Adrenal gland (tissue), 12 donors: Measurements from ENCODE around the gene SARM1. TPM values are rescaled to one million over a fixed set of nuclear protein-coding genes. Genes with fewer than 3 reads are reported as not detected.

ENCODE experiments used
- DNase-seq, 7 donors: peaks; one replicate each; pipeline ENCODE4 v3.0.0-alpha.2; 2019 to 2020
- H3K27ac ChIP-seq, 5 donors: fragments of 200-600 bp; sonication (generic) in 4 of 5; 1 replicate in 3 of 5; 2 replicates in 2 of 5; pipeline versions ENCODE4 v1.5.1 to v1.8.0; 2016 to 2020; ENCODE audit warnings: mild to moderate bottlenecking in 1 of 5
- H3K27me3 ChIP-seq: fragments of 200-600 bp; 2 replicates; pipeline ENCODE4 v1.8.0; 2021
- H3K36me3 ChIP-seq, 2 donors: fragments of 200-600 bp; replicated peaks in 1 of 2; 1 replicate in 1 of 2; 2 replicates in 1 of 2; pipeline versions ENCODE4 v1.5.1 to v1.8.0; 2018 to 2022
- H3K4me1 ChIP-seq, 2 donors: fragments of 200-600 bp; replicated peaks in 1 of 2; 1 replicate in 1 of 2; 2 replicates in 1 of 2; pipeline versions ENCODE4 v1.5.1 to v1.8.0; 2018 to 2021
- H3K4me3 ChIP-seq, 4 donors: fragments of 200-600 bp; sonication (generic) in 3 of 4; one replicate each; pipeline ENCODE4 v1.5.1; 2016 to 2018
- H3K9me3 ChIP-seq, 3 donors: fragments of 200-600 bp; sonication (generic) in 1 of 3; replicated peaks in 1 of 3; 1 replicate in 2 of 3; 2 replicates in 1 of 3; pipeline versions ENCODE4 v1.5.1 to v1.8.0; 2016 to 2021
- POLR2A ChIP-seq, 2 donors: fragments of 450-650 bp; IDR thresholded peaks; one replicate each; pipeline ENCODE4 v1.6.1; 2017; ENCODE audit warnings: antibody characterized with exemption in 2 of 2, mild to moderate bottlenecking in 2 of 2, moderate library complexity in 1 of 2
- WGBS, 4 donors: extraction: QIAGEN DNeasy Blood & Tissue Kit in 2 of 4; methylation state at CpG; one replicate each; pipeline versions ENCODE4 v1.1.5 to v1.1.7; 2013 to 2017; 5-methylcytosine and 5-hydroxymethylcytosine counted together
- intact Hi-C, 2 donors: fragments of 100-400 bp; cut with DNase I; formaldehyde crosslinking; loops; one replicate each; pipeline versions ENCODE4 v1.14.1 to v1.15.0; 2022 to 2023
- polyA plus RNA-seq, 3 donors: library from polyadenylated mRNA; stranded (reverse); fragments of 200-250 nt in 2 of 3; fragments of 350-450 nt in 1 of 3; fragmentation: Illumina TruSeq in 1 of 3; extraction: RNeasy Lipid Tissue Mini Kit (QIAGEN cat#74804) in 1 of 3; gene quantifications; one replicate each; pipeline ENCODE4 v1.2.3, GENCODE V29; 2013 to 2014
- total RNA-seq, 9 donors: library from RNA; depleted of rRNA in 4 of 9; stranded (reverse); fragments of >200 nt in 4 of 9; fragments of 120-200 nt in 1 of 9; fragmentation: NEBNext Ultra II Directional in 1 of 9; extraction: Animal tissue kit (Norgen Biotek cat#: 25700) in 1 of 9; gene quantifications; one replicate each; pipeline versions ENCODE4 v1.1.0 to v1.2.4, GENCODE V29; 2013 to 2023
- TF ChIP-seq, protein P1 (sequence below), 6 experiments: fragments of 450-650 bp in 4 of 6; fragments of 200-600 bp in 2 of 6; sonication (generic) in 1 of 6; IDR thresholded peaks; 1 replicate in 5 of 6; 2 replicates in 1 of 6; pipeline versions ENCODE4 v1.5.1 to v1.8.0; 2016 to 2021; ENCODE audit warnings: antibody characterized with exemption in 6 of 6, mild to moderate bottlenecking in 2 of 6, moderate library complexity in 1 of 6
- donor health status: healthy with polysubstance abuse.
- donor health status: Bipolar disorder and iron deficiency.
- donor health status: DM: yes; HTN: yes; CAD: no.
- donor health status: DM: no; HTN: no; CAD: no.
- donor health status: DM: no; HTN: no; CAD: no.
- donor health status: DM: yes; HTN: yes; CAD: no.

SARM1 gene
- total and polyA plus RNA-seq, 12 donors, result 5.8 to 40.0 (median 23.9) TPM

DNA sequence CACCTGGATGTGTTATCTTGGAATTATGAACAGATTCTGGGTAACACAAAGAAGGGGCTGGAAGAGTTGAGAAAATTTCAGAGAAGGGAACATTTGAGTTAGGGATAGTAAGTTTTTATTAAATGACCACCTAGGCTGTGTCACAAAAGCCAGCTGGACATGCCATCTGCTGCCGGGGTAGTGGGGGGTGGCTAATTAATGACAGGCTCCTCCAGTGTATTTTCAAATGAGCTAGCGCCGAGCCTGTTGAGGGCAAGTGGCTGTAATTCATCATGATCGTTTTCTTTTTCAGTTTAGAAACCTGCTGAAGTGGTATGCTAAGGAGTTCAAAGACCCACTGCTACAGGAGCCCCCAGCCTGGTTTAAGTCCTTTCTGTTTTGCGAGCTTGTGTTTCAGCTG is 46.3 kb upstream of the SARM1 start:
- Histone ChIP-seq H3K4me3 (no peak overlapping the region), H3K9me3 (no peaks in the 10 kb centered on the region), H3K27ac (no peak overlapping the region), H3K4me1 (peaks cover 0 to 11% of the 10 kb centered on the region in 2 donors), H3K36me3 (peaks cover 0 to 30% of the 10 kb centered on the region in 2 donors), H3K27me3 (no peaks in the 10 kb centered on the region)
- 74 to 81% (median 76%) methylated on average over 5 of the region's 5 CpGs for WGBS, 4 donors
- DNase-seq, result no peak
- TF ChIP-seq POLR2A (IDR thresholded peaks at IDR 0.05), result no peak
- TF ChIP-seq, protein P1, sequence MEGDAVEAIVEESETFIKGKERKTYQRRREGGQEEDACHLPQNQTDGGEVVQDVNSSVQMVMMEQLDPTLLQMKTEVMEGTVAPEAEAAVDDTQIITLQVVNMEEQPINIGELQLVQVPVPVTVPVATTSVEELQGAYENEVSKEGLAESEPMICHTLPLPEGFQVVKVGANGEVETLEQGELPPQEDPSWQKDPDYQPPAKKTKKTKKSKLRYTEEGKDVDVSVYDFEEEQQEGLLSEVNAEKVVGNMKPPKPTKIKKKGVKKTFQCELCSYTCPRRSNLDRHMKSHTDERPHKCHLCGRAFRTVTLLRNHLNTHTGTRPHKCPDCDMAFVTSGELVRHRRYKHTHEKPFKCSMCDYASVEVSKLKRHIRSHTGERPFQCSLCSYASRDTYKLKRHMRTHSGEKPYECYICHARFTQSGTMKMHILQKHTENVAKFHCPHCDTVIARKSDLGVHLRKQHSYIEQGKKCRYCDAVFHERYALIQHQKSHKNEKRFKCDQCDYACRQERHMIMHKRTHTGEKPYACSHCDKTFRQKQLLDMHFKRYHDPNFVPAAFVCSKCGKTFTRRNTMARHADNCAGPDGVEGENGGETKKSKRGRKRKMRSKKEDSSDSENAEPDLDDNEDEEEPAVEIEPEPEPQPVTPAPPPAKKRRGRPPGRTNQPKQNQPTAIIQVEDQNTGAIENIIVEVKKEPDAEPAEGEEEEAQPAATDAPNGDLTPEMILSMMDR (IDR thresholded peaks at IDR 0.05), result no peak
- intact Hi-C loops, result no loop called here

DNA sequence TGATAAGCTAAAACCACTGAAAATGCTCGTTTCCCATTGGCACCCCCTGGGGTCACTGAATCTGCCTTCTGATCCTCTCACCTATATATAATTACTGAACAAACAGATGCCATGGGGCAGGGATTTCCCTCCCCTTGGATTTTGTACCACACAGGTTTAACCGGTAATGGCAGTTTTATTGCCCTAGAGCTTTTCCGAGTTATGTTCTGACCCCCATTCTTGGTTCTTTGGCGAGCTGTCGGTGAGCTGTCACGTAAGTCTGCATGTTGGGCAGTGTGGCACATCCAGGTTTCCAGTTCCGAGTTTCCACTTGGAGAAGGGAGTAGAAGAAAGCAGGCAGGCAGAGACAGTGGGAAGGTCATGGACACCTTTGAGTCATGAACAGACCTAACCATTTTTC is 45.4 kb upstream of the SARM1 start:
- Histone ChIP-seq H3K9me3 (no peaks in the 10 kb centered on the region), H3K4me1 (peaks cover 0 to 9% of the 10 kb centered on the region in 2 donors), H3K27me3 (no peaks in the 10 kb centered on the region), H3K36me3 (peaks cover 0 to 35% of the 10 kb centered on the region in 2 donors), H3K4me3 (no peak overlapping the region), H3K27ac (no peak overlapping the region)
- TF ChIP-seq, protein P1 (IDR thresholded peaks at IDR 0.05), result no peak
- no peak for TF ChIP-seq POLR2A (IDR thresholded peaks at IDR 0.05)
- 47 to 65% (median 61%) methylated on average over 7 of the region's 7 CpGs for WGBS, 4 donors
- peak in 1 of 7 donors; percentile 44 for DNase-seq
- intact Hi-C loops, result no loop called here

DNA sequence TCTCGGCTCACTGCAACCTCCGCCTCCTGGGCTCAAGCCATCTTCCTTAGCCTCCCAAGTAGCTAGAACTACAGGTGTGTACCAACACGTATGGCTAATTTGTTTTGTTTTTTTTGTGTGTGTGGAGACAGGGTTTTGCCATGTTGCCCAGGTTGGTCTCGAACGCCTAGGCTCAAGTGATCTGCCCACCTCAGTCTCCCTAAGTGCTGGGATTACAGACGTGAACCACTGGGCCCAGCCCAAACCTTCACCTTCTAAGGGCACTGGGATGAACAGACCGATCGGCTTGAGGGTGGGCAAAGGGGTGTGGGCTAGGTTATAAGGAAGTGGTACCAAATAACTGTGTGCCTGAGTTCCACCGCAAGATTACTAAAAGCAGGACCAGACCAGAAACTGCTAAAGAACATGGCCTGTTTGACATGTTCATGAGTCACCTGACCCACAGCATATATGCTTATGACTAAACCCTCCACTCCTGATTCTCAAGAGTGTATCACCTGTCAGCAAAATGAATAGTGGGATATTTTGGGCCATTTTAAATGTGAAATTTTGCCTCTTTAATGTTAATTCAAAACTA is 44.4 kb upstream of the SARM1 start:
- Histone ChIP-seq H3K9me3 (no peaks in the 10 kb centered on the region), H3K4me1 (peaks cover 0 to 9% of the 10 kb centered on the region in 2 donors), H3K36me3 (peaks cover 0 to 43% of the 10 kb centered on the region in 2 donors), H3K27ac (no peak overlapping the region), H3K27me3 (no peaks in the 10 kb centered on the region), H3K4me3 (no peak overlapping the region)
- peak in 1 of 7 donors; percentile 6 for DNase-seq
- WGBS, 4 donors, result 92 to 97% (median 93%) methylated on average over 9 of the region's 9 CpGs
- no peak for TF ChIP-seq POLR2A (IDR thresholded peaks at IDR 0.05)
- TF ChIP-seq, protein P1 (IDR thresholded peaks at IDR 0.05), result no peak
- intact Hi-C loops, result no loop called here

DNA sequence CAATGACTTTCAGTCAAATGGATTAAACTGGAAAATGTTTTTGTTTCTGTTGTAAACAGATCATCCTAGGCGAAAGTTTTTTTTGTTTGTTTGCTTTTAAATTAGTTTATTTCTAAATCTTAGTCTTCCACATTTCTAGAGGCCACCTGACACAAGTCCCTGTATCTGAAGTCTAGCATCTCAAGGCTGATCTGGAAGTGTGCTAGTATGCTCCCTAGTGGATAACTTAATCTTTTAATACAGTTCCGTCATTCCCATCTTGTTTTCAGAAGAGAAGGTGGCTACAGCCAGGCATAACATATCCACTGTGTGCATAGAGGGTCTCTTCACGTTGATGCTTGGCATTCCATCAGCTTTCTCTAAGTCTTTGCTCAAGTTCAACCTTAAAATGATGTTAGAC is 43.8 kb upstream of the SARM1 start:
- Histone ChIP-seq H3K27me3 (no peaks in the 10 kb centered on the region), H3K4me3 (no peak overlapping the region), H3K36me3 (peaks cover 0 to 43% of the 10 kb centered on the region in 2 donors), H3K27ac (no peak overlapping the region), H3K4me1 (peaks cover 0 to 9% of the 10 kb centered on the region in 2 donors), H3K9me3 (no peaks in the 10 kb centered on the region)
- intact Hi-C loops, result no loop called here
- TF ChIP-seq POLR2A (IDR thresholded peaks at IDR 0.05), result no peak
- TF ChIP-seq, protein P1 (IDR thresholded peaks at IDR 0.05), result no peak
- no peak for DNase-seq
- 61 to 67% (median 63%) methylated on average over 3 of the region's 3 CpGs for WGBS, 4 donors
